Measurements from ENCODE around the gene CCDC174.

The CCDC174 gene

GRCh38 chr3:14657579-14657978 is 6.0 kb downstream of the CCDC174 start:
- DNase-seq: no peak

- DNase-seq: no peak
These were observed 7.4 kb downstream of the CCDC174 start for GRCh38 chr3:14658978-14659377.

DNA sequence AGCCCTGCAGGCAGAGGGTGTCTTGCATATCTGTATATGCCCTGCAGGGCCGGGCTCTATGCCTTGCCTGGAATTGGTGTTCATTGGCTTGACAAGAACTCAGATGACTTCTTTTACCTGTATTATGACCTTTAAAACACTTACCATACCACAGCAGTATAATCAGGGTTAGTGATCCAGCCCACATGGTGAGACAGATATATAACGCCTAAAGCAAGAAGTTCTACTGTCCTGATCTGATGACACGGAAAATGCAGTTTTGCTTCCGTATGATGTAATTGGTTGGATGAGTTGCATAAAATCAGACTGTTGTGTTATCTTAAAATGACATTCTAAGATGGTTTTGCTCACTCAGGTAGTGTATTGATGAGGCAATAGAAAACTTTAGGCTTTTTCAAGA is 9.4 kb downstream of the CCDC174 start:
- no peak for DNase-seq

GRCh38 chr3:14663396-14664135 is 12.0 kb downstream of the CCDC174 start:
- DNase-seq: no peak

DNA sequence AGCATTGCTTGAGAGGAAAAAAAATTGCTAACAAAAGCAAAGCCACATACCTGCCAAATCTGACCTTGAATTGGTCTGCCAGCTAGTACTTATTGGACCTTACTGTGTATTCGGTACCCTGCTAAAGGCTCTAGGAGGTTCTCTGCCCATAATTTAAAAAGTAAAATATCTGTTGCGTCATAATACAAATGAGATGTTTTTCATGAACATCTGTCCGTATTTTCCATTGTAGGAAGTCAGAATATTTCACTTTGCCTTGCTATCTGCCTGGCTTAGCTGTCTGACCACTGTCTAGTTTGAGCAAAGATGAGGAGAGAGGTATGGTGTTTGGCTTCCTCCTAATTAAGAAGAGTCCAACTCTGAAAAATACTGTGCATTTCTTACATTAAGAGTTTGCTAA is 12.6 kb downstream of the CCDC174 start:
- DNase-seq: no peak

DNA sequence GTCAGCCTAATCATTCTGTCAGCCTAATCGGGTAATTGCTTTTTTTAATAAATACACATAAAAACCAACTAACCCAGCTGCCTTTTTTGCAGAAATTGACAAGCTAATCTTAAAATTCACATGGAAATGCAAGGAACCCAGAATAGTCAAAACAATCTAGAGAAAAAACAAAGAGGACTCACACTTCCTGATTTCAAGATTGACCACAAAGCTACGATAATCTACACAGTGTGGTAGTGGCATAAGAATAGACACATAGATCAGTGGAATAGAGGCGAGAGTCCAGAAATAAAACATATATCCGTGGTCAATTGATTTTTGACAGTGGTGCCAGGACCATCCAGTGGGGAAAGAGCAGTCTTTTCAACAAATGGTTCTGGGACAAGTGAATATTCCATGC is 21.0 kb downstream of the CCDC174 start:
- no peak for DNase-seq

DNA sequence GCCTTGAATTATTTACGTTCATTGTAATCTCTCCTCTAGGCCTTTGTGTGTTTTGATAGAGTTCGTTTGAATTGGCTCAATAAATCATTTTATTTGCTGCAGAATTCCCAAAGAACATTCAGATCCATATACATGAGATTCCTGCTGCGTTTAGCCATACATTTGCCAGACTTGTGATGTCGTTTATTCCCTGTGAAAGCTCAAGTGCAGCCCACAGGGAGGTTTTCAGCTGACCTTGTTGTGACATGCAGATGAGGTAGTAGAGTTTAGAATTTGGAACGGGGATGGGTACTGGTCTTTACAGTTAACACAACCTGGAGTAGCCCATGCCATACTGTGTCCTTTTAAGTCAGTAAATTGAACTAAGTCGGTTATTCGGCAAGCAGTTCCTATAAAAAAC is 23.3 kb downstream of the CCDC174 start, which contains the start of gene C3orf20:
C3orf20 (plus strand) TSS at position 301 of the 400 bp plus-strand sequence. CDS start 7,573 bp downstream, outside the sequence.
- DNase-seq: no peak

GRCh38 chr3:14676881-14677280 is 25.3 kb downstream of the CCDC174 start:
- DNase-seq: no peak

DNA sequence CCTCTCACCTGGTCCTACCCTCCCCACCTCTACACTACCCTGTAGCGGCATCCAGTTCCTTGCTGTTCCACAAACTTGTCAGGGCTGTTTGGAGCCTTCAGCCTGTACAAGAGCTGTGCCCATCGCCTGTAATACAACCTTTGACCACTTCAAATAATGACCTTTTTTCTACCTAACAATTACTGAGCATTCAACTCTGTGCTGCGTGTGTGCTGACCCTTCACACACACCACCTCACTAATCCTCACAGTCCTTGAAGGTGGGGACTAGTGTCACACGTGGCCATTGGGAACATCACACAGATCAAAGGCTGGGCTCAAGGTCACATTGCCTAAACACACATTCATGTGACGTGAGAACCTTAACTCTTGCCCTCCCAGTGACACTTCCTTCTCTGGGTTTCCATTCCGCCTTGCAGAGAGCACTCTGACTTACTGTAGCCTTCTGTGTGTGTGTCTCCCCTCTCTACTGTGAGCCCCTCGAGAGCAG is 26.5 kb downstream of the CCDC174 start:
- DNase-seq: no peak

DNA sequence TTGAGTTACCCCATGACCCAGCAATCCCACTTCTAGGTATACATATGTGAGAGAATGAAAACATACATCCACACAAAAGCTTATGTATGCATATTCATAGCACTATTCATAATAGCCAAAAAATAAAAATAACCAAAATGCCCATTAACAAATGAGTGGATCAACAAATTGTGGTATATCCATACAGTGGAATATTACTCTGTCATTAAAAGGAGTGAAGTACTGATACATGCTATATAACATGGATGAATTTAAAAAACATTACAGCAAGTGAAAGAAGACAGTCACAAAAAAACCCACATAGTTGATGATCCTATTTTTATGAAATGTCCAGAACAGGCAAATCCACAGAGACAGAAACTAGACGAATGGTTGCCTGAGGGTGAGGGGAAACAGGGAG is 28.6 kb downstream of the CCDC174 start:
- no peak for DNase-seq

- DNase-seq: no peak
These were observed 29.2 kb downstream of the CCDC174 start for GRCh38 chr3:14680716-14681115.

GRCh38 chr3:14684447-14684846 is 32.9 kb downstream of the CCDC174 start:
- DNase-seq: no peak

GRCh38 chr3:14685179-14685578 is 33.6 kb downstream of the CCDC174 start:
- DNase-seq: no peak

DNA sequence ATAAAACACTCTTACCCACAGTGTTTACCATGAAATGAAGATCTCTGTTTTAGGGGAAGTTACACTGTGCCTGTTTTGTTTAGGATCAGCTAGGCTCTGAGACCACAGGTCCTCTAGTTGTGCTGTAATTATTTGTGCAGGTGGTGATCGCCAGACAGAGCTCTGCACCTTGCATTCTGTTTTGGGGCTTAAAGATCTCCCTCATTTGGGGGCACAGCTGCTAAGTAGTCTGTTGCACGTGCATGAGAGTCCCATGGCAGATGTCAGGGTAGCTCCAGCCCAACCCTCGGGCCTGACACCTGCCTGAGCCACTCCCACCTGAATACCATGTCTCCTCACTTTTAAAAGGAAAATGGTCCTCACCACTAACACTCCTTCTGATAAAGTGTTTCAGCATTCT is 35.8 kb downstream of the CCDC174 start:
- no peak for DNase-seq

DNA sequence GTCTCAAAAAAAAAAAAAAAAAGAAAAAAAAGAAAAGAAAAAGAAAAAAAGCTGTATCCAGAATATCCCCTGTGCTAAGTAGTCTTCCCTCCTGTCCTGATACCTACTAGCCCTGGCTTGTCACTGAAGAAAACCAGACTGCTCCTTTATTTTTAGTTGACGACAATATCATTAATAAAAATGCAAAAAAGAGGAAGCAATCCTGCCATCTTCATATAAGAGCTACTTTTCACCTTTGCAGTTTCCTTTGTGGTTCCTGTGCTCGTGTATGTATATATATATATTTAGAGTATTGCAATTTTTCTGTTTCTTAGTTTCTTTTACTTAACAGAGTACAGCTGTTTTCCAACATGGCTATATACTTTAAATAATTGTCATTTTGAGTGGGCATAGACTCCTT is 37.0 kb downstream of the CCDC174 start:
- DNase-seq: no peak

DNA sequence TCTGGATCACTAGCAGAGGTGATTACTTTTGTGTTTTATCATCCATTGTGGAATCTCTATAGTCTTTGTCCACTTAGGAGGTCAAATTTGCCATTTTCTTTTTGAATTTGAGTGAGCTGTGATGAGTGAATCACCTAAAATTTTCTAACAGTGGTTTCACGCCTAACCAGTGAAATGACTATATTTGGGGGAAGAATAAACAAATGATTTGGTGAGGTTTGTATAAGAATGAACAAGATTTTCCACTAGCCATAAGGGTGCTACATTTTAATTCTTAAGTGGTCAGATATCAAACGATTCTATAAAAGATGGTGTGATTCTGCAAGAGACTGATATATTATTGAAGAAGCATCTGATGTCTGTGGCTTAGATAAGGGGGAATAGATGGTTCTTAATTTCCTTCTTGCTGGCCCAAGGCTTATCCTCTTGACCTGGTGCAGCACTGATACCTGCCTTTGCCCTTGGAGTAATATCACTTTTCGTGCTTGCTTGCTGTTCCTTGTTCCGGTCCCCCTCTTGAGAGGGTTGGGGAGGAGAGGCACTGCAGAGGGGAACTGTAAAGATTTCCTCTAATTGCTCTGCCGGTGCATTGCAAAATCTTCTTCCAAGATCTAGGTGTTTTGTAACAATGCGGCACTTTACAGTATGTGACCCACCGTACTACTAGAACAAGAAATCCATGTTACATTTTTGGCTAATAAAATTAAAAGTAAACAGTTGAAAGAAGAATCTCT is 37.9 kb downstream of the CCDC174 start:
- DNase-seq: no peak

DNA sequence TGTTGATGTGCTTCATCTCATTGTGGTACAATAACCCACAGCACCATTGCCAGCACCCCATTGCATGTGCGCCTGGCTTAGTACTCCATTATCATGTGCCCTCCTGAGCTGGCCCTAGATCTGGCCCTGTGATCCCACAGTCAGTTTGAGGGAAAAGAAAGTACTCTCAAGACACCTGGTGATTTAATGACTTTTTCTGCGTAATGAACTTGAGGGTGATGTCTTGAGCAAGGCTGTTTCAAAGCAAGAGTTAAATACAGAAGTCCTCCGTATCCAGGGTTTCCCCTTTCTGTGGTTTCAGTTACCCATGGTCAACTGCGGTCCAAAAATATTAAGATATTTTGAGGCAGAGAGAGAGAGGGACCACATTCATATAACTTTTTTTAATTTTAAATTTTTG is 39.7 kb downstream of the CCDC174 start:
- DNase-seq: no peak

DNA sequence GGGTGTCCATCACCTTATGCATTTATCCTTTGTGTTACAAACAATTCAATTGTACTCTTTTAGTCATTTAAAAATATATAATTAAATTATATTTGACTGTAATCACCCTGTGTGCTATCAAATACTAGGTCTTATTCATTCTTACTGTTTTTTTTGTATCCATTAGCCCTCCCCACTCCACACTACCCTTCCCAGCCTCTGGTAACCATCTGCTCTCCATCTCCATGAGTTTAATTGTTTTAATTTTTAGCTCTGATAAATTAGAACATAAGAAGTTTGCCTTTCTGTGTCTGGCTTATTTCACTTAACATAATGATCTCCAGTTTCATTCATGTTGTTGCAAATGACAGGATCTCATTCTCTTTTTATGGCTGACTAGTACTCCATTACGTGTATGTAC is 40.2 kb downstream of the CCDC174 start:
- DNase-seq: no peak

- no peak for DNase-seq
These were observed 47.2 kb downstream of the CCDC174 start for GRCh38 chr3:14698601-14699244.

GRCh38 chr3:14699643-14700042 is 48.1 kb downstream of the CCDC174 start:
- DNase-seq: no peak

DNA sequence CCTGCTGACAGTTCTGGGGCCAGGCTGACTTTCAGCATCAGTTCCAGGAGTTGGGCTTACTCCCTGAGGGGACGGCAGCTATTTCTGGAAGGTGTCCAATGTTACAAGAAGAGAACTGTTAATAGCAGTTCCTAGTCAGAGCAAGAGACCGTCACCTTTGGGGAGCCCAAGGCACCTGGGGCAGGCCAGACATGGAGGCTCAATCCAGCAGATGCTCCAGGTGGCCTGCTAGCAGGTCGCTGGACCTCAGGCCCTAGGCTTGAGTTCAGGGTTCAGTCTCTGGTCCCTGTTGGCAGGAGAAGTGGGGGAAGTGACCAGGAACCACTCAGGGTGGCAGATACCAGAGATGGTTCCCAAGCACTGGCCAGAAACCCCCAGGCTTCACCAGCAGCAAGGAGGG is 49.3 kb downstream of the CCDC174 start:
- DNase-seq: no peak

GRCh38 chr3:14701676-14702075 is 50.1 kb downstream of the CCDC174 start:
- DNase-seq: no peak

DNA sequence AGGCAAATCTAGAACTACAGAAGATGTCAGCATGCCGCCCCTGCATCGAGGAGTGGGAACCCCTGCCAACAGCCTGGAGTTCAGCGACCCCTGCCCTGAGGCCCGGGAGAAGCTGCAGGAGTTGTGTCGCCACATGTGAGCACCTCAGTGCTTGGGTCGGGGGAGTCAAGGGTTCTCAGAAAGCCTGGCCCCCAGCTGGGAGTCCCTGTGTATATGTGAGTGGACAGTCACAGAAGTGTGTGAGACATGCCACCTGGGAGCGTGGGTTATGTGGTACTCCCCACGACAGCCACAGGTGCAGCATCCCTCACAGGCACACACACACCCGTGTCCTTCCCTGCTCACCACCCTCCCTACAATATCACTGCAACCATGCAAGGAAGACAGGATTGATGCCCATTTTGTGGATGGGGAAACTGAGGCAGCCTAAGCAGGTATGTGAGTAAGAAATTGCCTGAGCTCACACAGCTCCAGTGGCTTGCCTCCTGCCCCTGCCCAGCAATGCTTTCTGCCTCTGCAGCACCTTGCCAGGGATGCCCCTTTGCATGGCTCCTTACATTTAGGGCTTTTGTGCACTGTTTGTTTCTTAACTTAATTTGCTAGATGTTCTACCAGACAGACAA is 51.7 kb downstream of the CCDC174 start:
- DNase-seq: no peak
